HAP-1 (cell line): ENCODE results near the gene LGR5.

Experiments used
- DNase-seq, 2 experiments: peaks; one replicate each; pipeline ENCODE4 v3.0.0-alpha.2; 2016 to 2020; ENCODE audit warnings: low spot score in 2 of 2
- H3K27me3 ChIP-seq: fragments of 250-450 bp; sonication (Bioruptor Pico); 2 replicates; pipeline ENCODE4 v1.5.1; 2020; ENCODE audit warnings: low read depth, mild to moderate bottlenecking, moderate library complexity
- H3K36me3 ChIP-seq: fragments of 250-450 bp; sonication (Bioruptor Pico); replicated peaks from 2 replicates; pipeline ENCODE4 v1.5.1; 2020; ENCODE audit warnings: mild to moderate bottlenecking
- H3K4me1 ChIP-seq: fragments of 250-450 bp; sonication (Bioruptor Pico); 2 replicates; pipeline ENCODE4 v1.5.1; 2020; ENCODE audit warnings: mild to moderate bottlenecking
- H3K4me3 ChIP-seq: fragments of 250-450 bp; sonication (Bioruptor Pico); 2 replicates; pipeline ENCODE4 v1.5.1; 2020; ENCODE audit warnings: mild to moderate bottlenecking, moderate library complexity
- H3K9me3 ChIP-seq: fragments of 250-450 bp; sonication (Bioruptor Pico); 2 replicates; pipeline ENCODE4 v1.5.1; 2020; ENCODE audit warnings: mild to moderate bottlenecking, moderate library complexity
- in situ Hi-C: fragments of 300-500 bp; cut with MboI; formaldehyde crosslinking; loops from 3 replicates; pipeline ENCODE4 v1.14.3; 2020; ENCODE audit warnings: low sequenced_read_pairs, inconsistent platforms, mixed read lengths

Gene LGR5

GRCh38 chr12:71626768-71627167 is 187.2 kb downstream of the LGR5 start:
- H3K4me3 ChIP-seq = no peak overlapping the region
- no peaks in the 10 kb centered on the region for H3K27me3 ChIP-seq
- H3K36me3 ChIP-seq = peaks cover 64% of the 10 kb centered on the region
- DNase-seq = peak in 1 of 2 experiments; percentile 92
- no peaks in the 10 kb centered on the region for H3K9me3 ChIP-seq
- in situ Hi-C loops = loop anchor here (25.0 kb wide), 1 partner anchor 189 kb away; the partner anchor contains the start of gene LGR5
- H3K4me1 ChIP-seq = peaks cover 20% of the 10 kb centered on the region

GRCh38 chr12:71627438-71628002 is 187.9 kb downstream of the LGR5 start:
- H3K4me3 ChIP-seq = no peak overlapping the region
- peaks cover 66% of the 10 kb centered on the region for H3K36me3 ChIP-seq
- peaks cover 20% of the 10 kb centered on the region for H3K4me1 ChIP-seq
- H3K9me3 ChIP-seq = no peaks in the 10 kb centered on the region
- peak in 1 of 2 experiments; percentile 73 for DNase-seq
- in situ Hi-C loops = loop anchor here (25.0 kb wide), 1 partner anchor 190 kb away; the partner anchor contains the start of gene LGR5
- H3K27me3 ChIP-seq = no peaks in the 10 kb centered on the region
